ENCODE measurements around the gene OR13H1.
"Not testable (repeated sequence)": the region's sequence is repeated elsewhere in the genome, so short reads cannot be mapped to it uniquely, and the experiment has no call there.

The OR13H1 gene

GRCh38 chrX:131543774-131544173 is at the start of gene OR13H1:
OR13H1 (plus strand) TSS chrX:131544074; CDS start chrX:131544074, 0 bp downstream.
- no peak for DNase-seq (ENCODE audit: low read depth)

GRCh38 chrX:131501556-131501955 is 42.3 kb upstream of the OR13H1 start:
- DNase-seq (ENCODE audit: low read depth), result not testable (repeated sequence)

GRCh38 chrX:131513159-131513914 is 30.5 kb upstream of the OR13H1 start:
- DNase-seq (ENCODE audit: low read depth), result no peak

- DNase-seq (ENCODE audit: low read depth), result no peak
Measured at GRCh38 chrX:131521824-131522223, 22.1 kb upstream of the OR13H1 start.

- DNase-seq (ENCODE audit: low read depth), result no peak
Measured at GRCh38 chrX:131544218-131544617, 344 bp downstream of the OR13H1 start.

- DNase-seq (ENCODE audit: low read depth), result no peak
Measured at GRCh38 chrX:131549011-131549410, 5.1 kb downstream of the OR13H1 start.

GRCh38 chrX:131552453-131552852 is 8.6 kb downstream of the OR13H1 start:
- DNase-seq (ENCODE audit: low read depth), result not testable (repeated sequence)

GRCh38 chrX:131558562-131558961 is 14.7 kb downstream of the OR13H1 start:
- no peak for DNase-seq (ENCODE audit: low read depth)

- DNase-seq (ENCODE audit: low read depth), result no peak
Measured at GRCh38 chrX:131564553-131565229, 20.8 kb downstream of the OR13H1 start.

GRCh38 chrX:131565909-131566308 is 22.0 kb downstream of the OR13H1 start:
- DNase-seq (ENCODE audit: low read depth), result no peak

- no peak for DNase-seq (ENCODE audit: low read depth)
Measured at GRCh38 chrX:131571348-131571747, 27.5 kb downstream of the OR13H1 start.

GRCh38 chrX:131572372-131573014 is 28.6 kb downstream of the OR13H1 start:
- no peak for DNase-seq (ENCODE audit: low read depth)

- no peak for DNase-seq (ENCODE audit: low read depth)
Measured at GRCh38 chrX:131577413-131577812, 33.5 kb downstream of the OR13H1 start.

- no peak for DNase-seq (ENCODE audit: low read depth)
Measured at GRCh38 chrX:131577999-131578734, 34.3 kb downstream of the OR13H1 start.

- DNase-seq (ENCODE audit: low read depth), result not testable (repeated sequence)
Measured at GRCh38 chrX:131578735-131579367, 35.0 kb downstream of the OR13H1 start.

GRCh38 chrX:131588995-131589394 is 45.1 kb downstream of the OR13H1 start:
- no peak for DNase-seq (ENCODE audit: low read depth)
